ENCODE data around the gene GLUL.
"Not testable (repeated sequence)": the region's sequence is repeated elsewhere in the genome, so short reads cannot be mapped to it uniquely, and the experiment has no call there.

The GLUL gene

GRCh38 chr1:182394055-182394775 is 2.6 kb upstream of the GLUL start:
- no peak for DNase-seq (ENCODE audit: low spot score)

GRCh38 chr1:182392050-182393028 is 749 bp upstream of the GLUL start:
- peak; percentile 41 for DNase-seq (ENCODE audit: low spot score)

- no peak for DNase-seq (ENCODE audit: low spot score)
These were observed 595 bp downstream of the GLUL start for GRCh38 chr1:182391028-182391361.

DNA sequence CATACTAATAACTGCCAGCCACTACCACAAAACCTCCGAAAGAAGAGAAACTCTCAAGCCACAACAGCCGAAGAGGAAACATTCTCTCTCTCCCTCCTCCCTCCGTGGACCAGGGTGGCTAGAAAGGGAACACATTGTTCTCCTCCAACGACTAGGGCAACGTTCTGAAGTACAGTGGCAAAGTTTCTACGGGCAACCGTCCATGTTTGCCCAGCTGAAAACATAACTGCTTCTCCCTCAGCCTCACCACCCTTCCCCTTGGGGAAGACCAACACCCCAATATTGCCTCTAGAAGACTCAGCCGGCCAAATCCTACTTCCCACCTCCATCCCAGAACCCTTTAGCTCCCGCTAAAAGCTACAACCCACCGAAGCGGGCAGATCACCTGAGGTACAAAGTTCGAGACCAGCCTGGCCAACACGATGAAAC is 2.0 kb downstream of the GLUL start:
- DNase-seq (ENCODE audit: low spot score), result no peak

GRCh38 chr1:182388392-182389134 is 3.0 kb downstream of the GLUL start:
- no peak for DNase-seq (ENCODE audit: low spot score)

- no peak for DNase-seq (ENCODE audit: low spot score)
These were observed 4.0 kb downstream of the GLUL start for GRCh38 chr1:182387566-182387965.

GRCh38 chr1:182386980-182387379 is 4.6 kb downstream of the GLUL start:
- no peak for DNase-seq (ENCODE audit: low spot score)

GRCh38 chr1:182385885-182386853 is 5.4 kb downstream of the GLUL start:
- DNase-seq (ENCODE audit: low spot score), result peak; percentile 47

- DNase-seq (ENCODE audit: low spot score), result no peak
These were observed 7.1 kb downstream of the GLUL start for GRCh38 chr1:182384387-182384960.

DNA sequence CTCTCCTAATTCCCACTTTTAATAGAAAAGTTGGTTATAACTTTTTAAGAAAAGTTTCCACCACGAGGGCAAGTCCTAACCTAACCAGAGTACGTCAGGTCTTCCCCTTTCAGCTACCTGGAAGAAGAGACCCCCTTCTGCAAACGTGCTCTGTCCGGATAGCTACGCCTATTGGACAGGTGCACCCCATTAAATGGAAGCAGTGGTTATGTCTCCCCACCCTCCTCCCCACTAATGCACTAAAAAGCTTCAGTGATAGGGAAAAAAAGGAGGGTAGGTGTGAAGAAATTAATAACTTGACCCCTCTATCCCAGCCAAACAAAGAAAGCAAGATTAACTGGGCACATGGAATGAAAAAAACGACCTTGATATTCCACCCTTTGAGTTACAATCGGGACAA is 7.7 kb downstream of the GLUL start:
- DNase-seq (ENCODE audit: low spot score), result no peak

GRCh38 chr1:182383037-182383661 is 8.4 kb downstream of the GLUL start:
- DNase-seq (ENCODE audit: low spot score), result no peak

DNA sequence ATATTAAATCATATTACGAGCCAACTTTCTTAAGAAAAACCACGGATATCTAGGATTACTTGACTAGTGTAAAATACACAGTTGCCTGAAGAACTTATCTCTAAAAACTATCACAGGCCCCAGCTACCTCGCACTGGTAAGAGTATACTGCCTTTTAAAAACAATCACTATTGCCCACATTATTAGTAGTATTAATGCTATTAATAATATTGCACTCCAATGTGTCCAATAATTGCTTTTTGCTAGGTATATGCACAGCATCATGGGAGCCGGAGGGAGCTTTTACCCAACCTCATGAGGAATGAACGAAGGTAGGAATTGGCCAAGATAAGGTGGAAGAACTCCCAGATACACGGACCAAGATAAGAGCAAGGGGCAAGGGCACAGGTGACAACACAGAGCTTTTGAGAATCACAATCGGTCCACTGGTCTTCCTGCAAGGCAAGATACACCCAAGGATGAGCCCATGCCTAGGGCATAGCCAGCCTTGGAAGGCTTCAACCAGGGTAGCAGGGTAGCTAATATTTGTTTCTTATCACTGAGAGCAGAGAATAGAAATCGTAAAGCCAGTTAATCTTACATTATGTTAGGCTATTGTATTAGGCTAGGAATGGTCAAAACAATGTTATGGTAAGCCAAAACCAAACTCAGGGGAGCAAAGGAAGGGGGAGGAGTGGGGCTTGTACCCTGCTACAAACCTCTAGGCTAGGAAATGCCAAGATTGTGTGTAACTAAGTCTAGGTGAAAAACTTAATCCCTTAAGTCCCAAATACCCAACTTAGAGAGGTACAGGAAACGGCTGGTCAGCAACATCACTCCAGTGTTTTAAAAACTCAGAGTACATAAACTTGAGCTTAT is 9.4 kb downstream of the GLUL start:
- no peak for DNase-seq (ENCODE audit: low spot score)

DNA sequence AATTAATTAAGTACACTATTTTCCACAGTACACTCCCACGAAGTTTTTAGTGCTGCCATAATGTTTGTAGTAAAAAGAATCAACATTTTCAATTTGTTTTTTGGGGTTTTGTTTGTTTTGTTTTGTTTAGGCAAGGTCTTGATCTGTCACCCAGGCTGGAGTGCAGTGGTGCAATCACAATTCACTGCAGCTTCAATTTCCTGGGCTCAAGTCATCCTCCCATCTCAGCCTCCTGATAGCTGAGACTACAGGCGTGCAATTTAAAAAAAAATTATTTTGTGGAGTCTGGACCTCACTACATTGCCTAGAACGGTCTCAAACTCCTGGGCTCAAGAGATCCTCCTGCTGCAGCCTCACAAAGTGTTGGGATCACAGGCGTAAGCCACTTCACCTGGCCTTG is 11.4 kb downstream of the GLUL start:
- no peak for DNase-seq (ENCODE audit: low spot score)

GRCh38 chr1:182379781-182380180 is 11.8 kb downstream of the GLUL start:
- DNase-seq (ENCODE audit: low spot score), result not testable (repeated sequence)

GRCh38 chr1:182376936-182377574 is 14.5 kb downstream of the GLUL start:
- DNase-seq (ENCODE audit: low spot score), result no peak

DNA sequence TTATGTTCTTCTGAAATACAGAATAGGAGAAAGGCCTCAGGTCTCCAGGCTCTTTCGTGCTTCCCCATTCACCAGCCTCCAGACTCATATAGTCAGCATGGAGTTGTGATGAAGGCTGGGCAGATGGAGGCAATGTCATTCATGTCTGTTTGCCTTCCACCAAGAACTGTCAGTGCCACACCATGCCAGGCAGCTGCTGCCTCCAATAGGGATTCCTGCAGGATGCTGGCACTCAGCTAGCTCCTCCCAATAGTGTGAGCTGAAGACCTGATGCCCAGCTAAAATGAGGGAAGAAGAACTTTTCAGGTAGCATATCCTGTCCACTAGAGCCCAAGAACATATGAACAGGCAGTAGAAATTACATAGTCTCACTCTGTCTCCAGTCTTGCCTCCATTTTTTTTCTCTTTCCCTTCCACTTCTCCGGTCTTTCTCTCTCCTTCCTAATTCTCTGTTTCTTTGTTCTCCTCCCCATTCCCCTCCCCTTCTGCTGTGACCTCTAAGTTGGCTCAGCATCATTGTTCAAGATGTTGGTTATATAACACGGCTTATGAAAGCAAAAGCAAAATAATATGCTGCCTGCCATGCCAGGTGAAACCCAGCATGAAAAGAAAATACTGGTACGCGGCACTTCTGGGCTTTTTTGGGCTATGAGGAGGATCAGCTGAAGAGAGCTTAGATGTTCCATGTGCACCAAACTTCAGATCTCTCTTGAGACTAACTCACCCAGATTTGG is 17.3 kb downstream of the GLUL start:
- DNase-seq (ENCODE audit: low spot score), result no peak

DNA sequence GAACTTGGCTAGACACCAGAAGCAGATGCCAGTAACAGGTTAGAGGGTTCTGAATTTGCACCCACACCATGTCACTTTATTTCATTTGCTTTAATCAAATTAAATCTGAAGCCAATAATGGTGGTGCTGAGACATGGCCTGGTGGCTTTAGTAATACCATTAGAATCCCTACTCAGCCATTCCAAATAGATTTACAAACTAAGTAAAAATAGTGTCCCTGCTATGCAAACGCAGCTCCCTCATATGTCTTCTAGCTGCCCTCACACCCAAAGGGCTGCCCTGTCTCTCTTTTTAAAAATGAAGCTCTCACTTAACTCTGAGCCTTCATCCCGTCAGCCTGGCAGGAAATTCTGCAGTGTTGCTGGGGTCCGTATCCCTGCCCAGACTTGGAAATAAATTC is 21.1 kb downstream of the GLUL start:
- no peak for DNase-seq (ENCODE audit: low spot score)

DNA sequence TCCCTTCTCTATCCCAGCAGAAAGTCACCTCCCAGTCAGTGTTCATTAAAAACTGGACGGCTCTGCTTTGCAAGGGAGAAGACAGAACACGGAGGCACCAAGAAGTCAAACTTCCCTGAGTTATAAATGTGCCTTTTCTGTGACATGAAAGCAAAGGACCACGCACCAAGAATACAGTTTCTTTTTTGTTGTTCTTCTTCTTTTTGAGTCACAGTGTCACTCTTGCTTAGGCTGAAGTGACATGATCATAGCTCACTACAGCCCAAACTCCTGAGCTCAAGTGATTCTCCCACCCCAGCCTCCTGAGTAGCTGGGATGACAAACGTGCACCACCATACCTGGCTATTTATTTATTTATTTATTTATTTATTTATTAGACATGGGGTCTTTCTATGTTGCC is 22.7 kb downstream of the GLUL start:
- DNase-seq (ENCODE audit: low spot score), result no peak
